HG02759 (cell line): ENCODE data around the gene POFUT2.

ENCODE experiments used
- ATAC-seq: cut with Tn5 transposase; IDR thresholded peaks from one replicate; pipeline ENCODE4 v1.9.1; 2021; ENCODE audit warnings: mild to moderate bottlenecking, moderate library complexity; ENCODE audit not compliant: unreplicated experiment

POFUT2 gene

DNA sequence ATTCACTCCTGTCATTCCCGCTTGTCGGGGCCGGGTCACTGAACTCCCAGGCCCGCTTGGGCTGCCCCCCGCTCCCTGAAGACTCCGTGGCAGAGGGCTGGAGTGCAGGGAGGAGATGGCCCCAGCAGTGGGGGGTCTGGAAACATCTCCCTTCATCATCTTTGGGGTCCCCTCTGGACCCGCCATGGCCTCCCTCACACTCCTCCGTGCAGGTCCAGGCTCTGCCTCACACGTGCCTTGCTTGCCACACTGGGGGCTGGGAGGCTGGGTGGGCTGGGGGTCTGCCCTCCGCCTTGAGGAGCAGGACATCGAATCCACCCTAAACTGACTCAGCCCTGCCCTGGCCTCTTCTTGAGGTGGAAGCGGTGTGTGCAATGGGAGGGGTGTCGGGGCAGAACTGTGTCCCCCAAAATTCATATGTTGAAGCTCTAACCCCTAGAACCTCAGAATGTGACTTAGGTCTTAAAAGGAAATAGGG is 35.2 kb downstream of the POFUT2 start:
- no peak for ATAC-seq

DNA sequence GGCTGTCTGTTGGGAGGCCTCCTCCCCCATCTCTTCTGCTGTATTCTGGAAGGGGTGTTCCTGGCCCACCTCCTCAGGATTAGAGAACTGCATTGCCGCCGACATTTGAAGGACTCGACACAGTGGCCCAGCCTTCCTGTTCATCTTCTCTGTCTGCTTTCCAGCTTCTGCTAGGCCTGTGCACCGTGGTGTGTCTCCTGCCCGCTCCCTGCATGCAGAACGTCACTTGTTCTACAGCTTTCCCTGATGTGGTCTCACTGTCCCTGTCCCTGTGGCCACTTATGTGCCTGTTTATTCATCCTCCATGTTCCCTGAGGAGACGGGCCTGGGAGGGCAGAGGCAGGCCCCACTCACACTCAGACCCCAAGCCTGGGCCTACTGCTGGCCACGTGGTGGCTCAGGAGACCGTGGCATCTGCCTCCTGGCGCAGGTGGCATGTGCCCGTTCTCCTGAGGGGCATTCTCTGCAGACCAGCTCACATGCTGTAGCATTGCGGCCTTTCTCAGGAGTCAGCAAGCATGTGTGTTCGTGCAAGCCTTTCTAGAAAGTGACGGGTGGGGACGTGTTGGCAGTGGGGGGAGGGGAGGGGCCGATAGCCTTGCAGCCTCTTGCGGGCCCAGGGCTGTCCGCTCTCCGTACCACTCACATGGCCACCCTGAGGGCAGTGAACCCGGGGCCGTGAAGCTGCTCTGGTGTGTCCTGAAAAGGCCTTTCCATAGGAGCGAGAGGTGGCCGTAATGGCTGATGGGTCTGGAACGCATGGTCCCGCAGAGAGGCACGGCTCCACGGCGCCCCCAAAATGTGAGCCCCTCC is 35.9 kb downstream of the POFUT2 start:
- no peak for ATAC-seq

DNA sequence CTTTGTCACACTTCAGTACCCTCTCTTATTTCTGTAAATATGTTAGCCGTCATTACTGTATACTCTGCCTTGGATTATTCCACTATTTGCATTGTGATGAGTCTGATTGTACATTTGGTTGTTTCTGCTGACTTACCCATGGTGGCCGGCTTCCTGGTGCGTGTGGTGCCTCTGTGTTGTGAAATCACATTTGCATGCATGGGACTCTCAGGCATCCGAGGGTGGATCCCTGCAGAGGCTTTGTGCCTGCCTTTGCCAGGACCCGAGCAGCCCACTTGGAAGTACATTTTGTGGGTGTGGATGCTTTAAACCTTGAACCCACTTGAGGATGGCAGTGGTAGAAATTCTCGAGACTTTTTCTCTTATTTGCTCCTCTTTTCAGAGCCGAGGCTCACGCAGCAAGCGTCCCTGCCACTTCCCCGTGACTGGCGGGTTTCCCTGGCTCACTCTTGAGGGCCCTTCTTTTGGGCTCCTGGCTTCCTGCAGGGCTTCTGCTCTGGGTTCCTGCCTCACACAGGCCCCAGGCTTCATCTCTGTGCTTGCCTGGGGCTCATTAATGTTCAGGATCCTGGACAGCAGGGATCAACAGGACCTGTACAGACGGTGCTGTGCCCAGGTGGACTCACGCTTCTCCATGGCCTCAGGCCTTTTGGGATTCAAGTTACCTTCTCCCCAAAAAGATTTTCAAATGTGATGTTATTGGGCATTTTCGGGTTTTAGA is 36.6 kb downstream of the POFUT2 start:
- no peak for ATAC-seq

DNA sequence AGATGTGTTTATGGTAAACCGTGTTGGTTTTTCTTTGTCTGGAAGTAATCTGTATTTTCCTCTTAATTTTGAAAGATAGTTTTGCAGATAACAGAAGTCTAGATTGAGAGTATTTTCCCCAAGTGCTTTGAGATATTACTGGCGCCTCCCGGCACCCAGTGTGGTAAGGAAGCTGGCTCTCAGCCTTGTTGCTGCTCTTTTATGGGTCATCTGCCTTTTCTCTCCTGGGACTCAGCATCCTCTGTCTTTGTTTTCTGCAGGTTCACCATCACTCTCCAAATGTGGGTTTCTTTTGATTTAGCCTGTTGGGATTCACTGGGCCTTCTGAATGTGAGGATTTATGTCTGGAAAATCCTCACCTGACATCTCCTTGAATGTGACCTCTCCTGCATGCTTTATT is 37.4 kb downstream of the POFUT2 start:
- no peak for ATAC-seq

DNA sequence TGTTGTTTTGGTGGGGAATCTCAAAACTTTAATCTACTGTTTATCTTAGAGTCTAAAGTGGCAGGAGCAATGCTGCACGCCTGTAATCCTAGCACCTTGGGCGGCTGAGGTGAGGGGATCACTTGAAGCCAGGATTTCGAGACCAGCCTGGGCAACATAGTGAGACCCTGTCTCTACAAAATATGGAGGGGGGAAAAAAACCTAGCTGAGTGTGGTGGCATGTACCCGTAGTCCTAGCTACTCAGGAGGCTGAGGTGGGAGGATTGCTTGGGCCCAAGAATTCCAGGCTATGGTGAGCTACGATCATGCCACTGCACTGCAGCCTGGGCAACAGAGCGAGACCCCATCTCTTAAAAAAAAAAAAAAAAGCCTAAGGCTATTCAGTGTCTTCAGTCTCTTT is 38.1 kb downstream of the POFUT2 start:
- ATAC-seq = no peak

DNA sequence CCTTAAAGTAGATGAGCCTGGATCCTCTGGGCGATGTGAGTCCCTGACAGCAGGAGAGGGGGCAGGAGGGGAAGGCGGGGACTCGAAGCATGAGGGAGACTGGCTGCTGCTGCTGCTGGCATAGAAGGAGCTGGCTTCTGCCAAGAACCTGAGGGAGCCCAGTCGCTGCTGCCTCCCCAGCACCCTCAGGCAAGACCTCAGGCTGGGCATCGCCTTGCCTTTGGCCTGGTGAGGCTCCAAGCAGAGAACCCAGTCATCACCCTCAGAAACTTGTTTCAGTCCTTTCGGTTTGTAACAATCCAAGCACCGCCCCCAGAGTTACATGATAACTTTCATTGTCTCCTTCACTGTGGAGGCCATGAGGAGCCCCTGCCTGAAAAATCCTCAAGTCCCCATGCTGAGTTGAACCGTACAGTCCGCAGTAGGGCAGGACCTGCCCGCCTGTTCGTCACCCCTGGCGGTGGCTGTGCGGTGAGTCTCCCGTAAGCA is 38.8 kb downstream of the POFUT2 start:
- no peak for ATAC-seq

DNA sequence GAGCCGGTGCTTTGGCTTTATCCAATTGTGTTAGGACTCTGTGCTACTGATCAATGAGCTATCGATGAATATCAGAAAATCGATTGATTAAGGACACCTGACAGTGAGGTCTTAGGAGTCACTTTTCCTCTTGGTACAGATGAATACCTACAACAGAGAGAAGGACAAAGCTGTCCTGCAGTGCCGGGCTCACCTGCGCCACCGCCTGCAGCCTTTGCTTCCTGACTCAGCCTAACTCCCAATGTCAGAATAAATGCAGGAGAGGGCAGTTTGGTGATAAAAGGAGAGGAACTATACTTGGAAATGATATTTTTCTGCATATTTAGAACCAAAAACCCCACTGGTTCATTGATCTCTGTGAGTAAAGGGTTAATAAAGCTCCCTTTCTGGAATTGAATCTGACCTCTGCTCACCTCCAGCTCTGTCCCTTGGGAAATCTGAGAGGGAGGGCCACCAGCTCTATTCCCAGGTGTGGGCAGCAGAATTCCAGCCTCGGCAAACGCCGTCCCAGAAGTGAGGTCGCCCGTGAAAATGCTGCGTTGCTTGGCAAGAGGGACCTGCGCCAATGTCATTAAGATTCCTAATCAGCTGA is 39.3 kb downstream of the POFUT2 start:
- no peak for ATAC-seq

DNA sequence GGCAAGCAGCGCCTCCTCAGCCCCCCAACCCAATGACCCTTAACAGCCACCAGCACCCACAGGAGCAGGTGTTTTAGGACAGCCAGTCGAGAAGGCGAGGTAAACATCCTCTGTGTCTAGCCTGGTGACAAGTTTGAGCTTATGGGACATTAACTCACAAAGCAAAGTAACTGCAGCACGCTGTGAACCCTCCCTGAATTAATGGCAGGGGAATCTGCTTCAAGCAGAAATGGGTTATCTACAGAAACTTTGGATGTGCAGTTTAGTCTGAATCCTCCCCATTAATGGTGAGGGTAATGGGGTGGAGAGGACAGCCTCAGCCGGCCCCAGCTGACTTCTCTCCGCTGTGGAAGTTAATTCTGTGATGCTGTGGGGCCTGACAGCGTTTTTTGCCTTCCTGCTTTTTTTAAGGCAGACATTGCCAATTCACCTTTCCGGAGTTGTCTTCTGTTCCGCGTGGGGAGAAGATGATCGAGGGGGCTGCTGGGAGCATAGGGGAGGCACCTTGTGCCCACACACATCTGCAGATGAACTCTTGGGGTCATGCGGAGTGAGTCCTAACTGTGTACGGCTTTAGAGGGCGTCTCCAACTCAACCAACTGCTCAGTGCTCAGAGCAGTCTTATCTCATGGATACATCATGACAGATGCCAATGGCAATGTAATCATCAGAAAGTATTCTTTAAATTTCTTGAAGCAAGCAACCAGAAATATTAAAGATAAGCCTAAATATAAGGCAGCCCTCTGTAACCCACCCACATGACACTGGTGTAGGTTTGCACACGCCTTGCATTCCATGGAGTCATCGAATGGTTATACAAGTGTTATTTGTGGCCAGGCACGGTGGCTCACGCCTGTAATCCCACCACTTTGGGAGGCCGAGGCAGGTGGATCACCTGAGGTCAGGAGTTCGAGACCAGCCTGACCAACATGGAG is 41.0 kb downstream of the POFUT2 start:
- ATAC-seq = no peak

DNA sequence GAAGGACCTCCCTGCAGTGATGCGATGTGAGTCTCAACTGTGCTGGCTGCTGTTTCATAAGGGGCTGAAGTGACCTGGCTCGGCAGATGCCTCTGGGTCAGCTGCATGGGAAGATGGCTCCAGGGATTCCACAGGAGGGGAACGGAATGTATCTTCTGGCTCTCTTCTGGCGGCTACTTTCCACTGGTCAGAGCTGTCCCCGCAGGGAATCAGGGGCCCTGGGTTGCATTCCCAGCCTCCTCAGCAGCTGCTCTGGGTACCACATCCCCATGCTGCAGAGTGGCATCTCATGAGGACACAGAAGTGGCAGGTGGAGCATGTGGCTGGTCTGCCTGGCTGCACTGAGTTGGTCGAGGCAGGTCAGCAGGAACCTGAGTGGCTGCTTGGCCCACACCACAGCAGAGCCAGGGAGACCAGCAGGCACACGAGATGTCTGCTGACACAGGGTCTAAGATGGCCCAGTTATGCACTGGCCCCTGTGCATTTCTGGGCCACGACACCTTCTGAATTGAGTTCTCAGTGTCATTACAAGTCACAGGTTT is 42.8 kb downstream of the POFUT2 start:
- no peak for ATAC-seq

DNA sequence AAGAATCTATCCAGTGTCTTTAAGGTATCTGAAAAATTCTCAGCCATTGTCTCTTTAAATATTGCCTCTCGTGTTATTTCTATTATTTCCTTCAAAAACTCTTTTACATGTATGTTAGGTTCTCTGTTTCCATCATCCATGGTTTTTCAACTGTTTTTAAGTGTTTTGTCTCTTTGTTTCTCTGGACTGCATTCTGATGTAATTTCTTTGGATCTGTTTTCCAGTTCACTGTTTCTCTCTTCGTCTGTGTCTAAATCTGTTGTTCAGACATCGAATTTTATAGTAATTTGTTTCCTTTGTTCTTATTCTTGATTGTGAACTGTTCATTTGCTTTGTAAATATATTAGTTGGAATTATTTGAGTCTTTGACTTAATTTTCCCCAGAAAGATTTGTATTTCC is 44.1 kb downstream of the POFUT2 start:
- ATAC-seq = no peak

DNA sequence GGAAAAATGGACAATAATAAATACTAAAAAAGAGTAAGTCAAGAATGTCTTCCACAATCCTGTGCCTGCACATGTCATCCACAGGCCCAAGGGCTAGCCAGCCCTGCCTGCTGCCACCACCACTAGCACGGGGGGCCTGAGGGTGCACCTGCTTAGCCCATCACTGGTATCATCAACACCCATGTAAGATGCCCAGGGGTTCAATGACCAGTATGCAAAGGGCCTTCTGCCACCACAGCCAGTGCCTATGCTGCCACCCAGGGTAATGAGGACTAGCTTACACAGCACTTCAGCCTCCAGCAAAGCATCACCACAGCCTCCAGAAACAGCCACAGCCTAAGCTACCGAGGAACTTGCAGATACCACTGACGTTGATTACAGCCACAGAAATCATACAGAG is 46.3 kb downstream of the POFUT2 start:
- no peak for ATAC-seq

DNA sequence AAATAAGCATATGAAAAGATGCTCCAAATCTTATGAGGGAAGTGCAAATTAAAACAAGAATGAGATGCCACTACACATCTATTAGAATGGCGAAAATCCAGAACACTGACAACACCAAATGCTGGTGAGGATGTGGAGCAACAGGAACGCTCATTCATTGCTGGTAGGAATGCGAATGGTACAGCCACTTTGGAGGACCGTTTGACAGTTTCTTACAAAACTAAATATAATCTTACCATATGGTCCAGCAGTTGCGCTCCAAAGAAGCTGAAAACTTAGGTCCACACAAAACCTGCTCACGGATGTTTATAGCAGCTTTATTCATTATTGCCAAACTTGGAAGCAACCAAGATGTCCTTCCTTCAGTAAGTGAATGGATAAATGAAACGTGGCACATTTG is 50.3 kb downstream of the POFUT2 start:
- ATAC-seq = no peak

DNA sequence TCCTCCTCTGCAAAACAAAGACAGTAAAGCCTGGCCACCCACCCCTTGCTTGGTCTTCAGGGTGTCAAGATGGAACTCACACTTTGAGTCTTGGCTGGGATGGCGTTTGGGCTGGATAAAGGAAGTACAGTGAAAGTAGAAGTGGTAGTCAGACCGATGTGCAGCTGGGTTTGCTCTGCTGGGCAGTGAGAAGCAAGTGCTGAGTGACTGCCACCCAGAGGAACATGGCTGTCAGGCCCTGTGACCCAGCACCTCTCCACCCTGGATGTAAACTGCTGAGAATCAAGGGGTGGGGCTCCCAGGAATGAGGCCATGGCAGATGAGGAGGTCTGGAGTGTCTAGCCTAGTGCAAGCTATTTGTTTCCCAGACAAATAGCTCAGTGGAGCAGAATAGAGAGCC is 51.2 kb downstream of the POFUT2 start:
- no peak for ATAC-seq

DNA sequence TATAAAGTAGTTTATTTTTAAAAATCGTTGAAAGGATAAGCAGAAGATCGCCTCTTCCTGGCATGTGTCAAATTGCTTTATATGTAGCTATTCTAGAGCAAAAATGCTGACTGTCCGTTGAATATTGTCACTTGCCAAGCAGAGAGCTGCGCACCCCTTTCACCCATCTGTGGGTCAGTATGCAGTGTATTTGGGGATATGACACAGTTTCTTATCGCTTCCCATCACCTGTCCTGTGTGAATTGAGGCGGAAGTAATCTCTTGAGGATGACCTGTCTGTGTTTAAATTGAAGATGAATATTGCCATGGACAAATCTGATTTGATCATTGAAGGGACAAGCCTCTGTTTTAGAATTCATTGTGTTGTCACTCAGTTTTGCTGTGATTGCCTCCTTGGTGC is 52.2 kb downstream of the POFUT2 start:
- ATAC-seq = no peak

DNA sequence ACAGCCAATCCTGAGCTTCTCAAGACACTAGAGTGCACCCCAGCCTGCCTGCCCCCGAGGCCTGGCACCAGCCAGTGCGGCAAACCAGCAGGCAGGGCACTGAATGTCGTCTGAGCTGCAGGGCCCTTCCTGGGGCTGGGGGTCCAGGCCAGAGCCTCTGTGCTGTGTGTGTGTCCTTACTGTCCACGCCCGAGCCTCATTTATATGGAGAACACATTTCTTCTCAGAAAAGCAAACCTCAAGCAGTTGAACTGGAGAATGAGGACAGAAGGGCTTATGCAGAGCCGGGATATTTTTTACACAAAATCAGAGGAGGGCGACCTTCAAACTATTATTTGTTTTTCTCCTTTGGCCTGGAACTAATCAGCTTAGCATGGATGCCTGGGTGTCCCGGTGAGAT is 52.7 kb downstream of the POFUT2 start:
- no peak for ATAC-seq

DNA sequence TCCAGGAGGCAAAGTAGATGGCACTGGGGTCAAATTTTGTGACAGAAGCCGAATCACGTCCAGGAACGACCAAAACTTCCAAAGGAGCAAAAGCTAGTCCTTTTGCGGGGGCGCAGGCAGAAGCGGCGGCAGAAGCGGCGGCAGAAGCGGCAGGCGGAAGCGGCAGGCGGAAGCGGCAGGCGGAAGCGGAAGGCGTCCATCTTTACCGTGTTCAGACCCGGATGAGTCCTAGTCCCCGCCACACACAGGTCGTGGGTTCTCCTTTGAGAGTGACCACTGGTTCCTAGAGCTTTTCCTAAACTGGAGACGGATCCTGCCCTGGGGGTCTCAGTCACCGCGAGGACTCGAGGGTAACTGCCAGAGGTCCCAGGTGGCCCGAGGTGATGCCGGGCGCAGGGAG is 53.6 kb downstream of the POFUT2 start:
- ATAC-seq = no peak

DNA sequence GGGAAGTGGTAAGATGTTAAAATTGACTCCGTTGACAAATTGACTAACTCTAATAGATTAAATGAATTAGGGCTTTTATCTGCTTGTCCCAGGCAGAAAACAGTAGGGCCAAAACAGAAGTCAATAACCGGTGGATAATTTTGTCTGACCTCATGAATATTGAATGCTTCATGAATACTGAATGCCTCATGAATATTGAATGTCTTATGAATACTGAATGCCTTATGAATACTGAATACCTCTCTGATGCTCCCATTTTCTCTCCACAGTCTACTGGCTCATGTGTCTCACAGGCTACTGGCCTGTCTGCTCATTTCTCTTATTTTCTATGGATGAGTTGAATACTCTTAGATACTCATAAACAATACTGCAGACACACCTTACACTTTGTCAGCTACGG is 56.0 kb downstream of the POFUT2 start:
- no peak for ATAC-seq

DNA sequence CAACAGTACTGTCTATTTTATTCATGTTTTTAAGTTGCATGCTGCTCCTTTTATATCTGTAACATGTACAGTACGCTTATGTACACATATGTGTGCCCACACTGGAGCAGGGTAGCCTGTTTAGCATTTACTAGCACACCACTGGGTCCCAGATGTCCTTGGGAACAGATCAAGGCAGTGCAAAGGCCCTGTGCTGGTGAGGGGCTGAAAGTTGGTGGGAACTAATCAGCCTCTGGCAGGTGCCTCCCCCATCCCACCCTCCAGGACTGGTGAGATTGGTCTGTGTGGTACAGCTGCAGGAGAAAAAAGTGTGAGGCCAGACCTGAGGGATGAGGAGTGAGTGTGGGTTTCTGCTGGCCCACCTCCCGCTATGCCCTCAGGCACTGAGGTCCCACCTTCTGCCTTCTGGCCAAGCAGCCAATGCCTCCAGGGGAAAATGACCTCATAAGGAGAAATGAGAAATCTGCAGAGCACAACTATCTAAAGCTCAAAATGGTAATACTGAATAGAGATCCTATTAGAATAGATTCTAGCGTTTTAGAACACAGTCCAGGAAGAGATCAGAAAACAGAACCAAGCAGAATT is 58.9 kb downstream of the POFUT2 start:
- ATAC-seq = no peak

DNA sequence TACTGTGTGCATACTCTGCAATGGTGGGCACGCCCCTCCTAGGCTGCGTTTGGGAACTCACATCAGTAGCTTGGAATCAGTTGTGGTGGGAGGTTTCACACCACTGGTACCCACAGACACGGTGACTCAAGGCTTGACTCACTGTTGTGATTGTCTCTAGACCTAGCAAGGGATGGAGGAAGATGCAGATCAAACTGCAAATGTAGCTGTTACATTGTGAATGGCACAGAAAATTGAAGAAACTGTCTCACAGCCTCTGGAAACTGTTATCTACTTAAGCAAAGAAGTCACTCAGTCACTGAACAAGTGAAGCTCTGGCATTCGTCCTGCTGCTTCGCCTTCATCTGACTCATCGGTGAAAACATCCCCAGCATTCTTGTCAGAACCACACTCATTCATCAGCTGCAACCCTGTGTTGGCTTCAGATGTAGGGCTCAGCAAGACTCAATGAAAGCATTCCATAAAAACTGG is 59.5 kb downstream of the POFUT2 start:
- no peak for ATAC-seq

DNA sequence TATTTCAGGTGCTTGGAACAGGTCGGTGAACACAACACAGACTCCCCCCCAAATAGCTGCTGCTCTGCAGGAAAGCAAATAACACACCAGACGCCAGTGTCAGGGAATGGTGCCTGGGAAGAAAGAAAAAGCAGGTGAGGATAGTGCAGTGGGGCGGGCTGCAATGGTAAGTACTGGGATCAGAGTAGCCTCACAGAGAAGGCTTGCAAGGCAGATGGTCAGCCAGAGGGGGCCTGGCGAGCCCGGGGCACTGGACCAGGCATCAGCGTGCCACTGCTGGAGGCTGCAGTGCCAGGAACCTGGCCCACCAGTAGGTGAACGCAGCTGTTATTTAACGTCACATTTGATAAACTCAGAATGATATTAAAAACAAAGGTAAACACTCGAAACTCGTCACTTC is 60.0 kb downstream of the POFUT2 start:
- no peak for ATAC-seq
